NCI-H1930 (cell line): Measurements from ENCODE around the gene C4BPA.

Experiments used
- DNase-seq, 2 experiments: peaks; one replicate each; lab custom pipeline; 2025; lab: John Stamatoyannopoulos, UW

Gene C4BPA

GRCh38 chr1:207103892-207104373 is at the start of gene C4BPA:
Gene C4BPA, plus strand, starts transcription at chr1:207104233. Its CDS starts 8,793 bp downstream, at chr1:207113026.
- DNase-seq = no peak

DNA sequence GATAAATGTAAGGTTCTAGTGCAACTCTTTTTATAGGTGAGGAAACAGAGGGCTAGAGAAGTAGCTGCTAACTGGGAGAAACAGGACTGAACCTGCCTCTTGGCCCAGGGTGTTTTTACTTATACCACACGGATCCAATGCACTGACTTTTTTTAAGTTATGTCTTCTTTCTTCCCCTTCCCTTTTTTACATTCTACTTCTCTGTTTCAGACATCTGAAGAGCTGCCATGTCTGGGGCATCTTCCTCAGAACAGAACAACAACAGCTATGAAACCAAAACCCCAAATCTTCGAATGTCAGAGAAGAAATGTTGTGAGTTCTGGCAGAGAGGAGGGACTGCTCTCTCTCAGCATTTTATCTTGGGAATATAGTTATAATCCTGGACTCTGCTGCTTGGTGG is 49.5 kb upstream of the C4BPA start:
- DNase-seq = no peak

GRCh38 chr1:207055386-207056001 is 48.5 kb upstream of the C4BPA start:
- no peak for DNase-seq

DNA sequence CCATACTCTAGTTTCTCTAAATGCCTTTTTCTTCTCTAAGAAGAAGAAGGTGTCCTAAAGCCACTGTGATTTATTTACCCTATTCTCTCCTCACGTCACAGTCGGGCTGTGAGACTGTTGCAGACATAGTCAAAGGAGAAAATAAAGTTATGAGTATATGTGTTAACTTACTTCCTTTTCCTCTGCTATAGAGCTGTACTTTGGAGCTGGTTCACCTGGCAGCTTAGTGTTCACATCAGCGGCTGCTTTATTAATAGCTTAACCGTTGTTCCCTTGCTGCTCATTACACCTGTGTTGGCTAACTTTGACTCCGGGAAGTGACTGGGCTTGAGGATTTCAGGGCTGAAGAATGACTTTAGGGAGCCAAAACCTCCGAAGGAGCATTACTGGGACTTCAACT is 47.4 kb upstream of the C4BPA start:
- DNase-seq = no peak

- DNase-seq = no peak
Measured at GRCh38 chr1:207058252-207058651, 45.8 kb upstream of the C4BPA start.

- no peak for DNase-seq
Measured at GRCh38 chr1:207058878-207059867, 44.9 kb upstream of the C4BPA start.

- no peak for DNase-seq
Measured at GRCh38 chr1:207059881-207060280, 44.2 kb upstream of the C4BPA start.

- no peak for DNase-seq
Measured at GRCh38 chr1:207060596-207060995, 43.4 kb upstream of the C4BPA start.

DNA sequence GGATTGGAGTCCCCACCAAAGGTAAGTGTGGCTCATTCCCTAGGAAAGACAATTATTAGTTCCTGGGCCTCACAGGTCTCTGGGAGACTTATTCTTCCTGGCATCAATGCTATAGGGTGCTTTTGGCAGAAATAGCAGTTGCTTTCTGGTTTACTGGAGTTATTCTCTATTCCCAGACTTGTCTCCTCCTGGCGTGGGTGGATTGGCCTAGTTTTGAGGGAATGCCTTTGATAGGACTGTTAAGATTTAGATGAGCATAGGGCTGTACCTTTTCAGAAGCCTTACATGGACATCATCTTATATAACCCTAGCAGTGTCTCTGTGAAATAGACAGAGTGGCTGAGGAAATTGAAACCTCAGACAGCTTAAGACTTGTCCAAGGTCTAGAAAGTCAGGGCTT is 42.0 kb upstream of the C4BPA start:
- DNase-seq = no peak

- no peak for DNase-seq
Measured at GRCh38 chr1:207063014-207063413, 41.0 kb upstream of the C4BPA start.

DNA sequence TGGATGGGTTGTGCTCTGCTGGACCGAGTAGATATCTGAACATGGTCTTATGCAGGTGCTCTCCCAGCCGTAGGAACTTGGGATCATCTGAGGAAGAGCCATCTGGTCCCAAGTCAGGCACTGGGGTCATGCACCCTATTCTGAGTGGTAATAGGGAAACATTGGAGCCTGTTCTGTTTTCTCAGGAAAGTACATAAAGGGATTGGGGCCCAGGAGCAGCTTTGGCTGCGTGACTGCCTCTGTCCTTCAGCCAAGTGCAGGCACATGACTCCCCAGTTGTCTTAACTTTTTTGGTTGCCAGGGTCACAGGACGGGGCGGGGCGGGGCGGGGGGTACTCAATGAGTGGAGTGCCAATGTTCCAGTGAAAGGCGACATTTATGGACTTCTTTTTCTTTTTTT is 39.5 kb upstream of the C4BPA start:
- DNase-seq = no peak

GRCh38 chr1:207067185-207067584 is 36.8 kb upstream of the C4BPA start:
- DNase-seq = no peak

DNA sequence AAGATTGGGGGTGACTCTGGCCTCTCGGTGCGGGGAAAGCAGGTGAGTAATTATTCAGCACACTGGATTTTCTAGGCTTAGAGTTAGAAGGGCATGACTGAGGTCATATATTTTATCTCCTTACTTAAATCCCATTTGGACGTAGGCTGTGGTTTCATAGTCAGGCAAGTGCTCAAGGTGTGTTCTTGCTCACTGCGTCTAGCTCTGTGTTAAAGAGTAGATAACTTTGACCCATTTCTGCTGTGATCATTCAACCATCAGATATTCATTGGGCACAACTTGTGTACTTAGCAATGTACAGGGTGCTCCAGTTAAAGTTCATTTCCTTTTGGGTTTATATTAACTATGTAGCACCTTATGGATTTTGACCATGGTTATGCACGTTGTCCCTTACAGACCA is 36.4 kb upstream of the C4BPA start:
- DNase-seq = no peak

- DNase-seq = no peak
Measured at GRCh38 chr1:207069061-207069460, 35.0 kb upstream of the C4BPA start.

DNA sequence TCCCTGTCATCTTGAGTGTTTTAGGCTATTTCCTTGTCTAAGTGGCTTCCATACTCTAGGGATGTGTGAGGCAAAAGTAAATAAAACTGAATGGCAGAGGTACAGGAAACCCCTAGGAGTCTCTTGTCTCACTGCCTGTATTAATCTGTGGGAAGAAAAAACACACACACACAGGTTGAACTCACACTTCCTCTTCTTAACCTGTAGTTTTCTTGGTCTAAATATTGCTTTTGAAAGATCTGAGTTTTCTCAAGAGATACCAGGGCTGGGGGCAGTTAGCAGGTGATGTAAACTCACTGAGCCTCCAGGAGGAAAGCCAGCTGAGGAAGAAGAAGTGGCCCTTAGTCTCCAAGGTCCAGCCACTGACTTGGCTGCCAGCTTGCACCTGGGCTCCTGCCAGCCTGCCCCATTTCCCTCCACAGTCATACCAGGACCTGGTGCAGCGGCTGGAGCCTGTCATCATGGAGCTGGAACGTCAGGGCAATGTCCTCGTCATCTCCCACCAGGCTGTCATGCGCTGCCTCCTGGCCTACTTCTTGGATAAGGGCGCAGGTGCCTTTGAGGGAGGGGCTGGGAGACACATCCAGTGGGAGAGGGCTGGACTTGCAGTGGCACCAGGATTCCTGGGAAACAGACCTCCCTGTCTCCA is 34.1 kb upstream of the C4BPA start:
- DNase-seq = no peak

DNA sequence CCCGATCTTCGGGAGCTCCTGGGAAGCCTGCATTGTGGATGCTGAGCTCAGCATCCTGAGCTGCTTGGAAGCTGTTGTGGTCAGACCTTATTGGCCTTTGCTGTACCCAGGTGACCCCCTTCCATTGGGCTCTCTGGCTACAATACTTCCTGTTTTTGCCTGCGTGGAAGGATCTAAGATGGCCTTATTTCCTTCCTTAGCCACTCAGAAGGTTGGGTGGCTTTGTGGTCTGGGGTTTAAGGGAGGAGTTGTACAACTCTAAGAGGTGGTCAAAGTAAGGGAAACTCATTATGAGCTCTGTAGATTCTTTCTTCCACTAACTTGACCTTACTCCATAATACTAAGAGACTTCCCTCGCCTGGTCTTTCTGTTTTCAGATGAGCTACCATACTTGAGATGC is 33.2 kb upstream of the C4BPA start:
- DNase-seq = no peak

GRCh38 chr1:207071426-207071825 is 32.6 kb upstream of the C4BPA start:
- DNase-seq = no peak

- no peak for DNase-seq
Measured at GRCh38 chr1:207072233-207072632, 31.8 kb upstream of the C4BPA start.

DNA sequence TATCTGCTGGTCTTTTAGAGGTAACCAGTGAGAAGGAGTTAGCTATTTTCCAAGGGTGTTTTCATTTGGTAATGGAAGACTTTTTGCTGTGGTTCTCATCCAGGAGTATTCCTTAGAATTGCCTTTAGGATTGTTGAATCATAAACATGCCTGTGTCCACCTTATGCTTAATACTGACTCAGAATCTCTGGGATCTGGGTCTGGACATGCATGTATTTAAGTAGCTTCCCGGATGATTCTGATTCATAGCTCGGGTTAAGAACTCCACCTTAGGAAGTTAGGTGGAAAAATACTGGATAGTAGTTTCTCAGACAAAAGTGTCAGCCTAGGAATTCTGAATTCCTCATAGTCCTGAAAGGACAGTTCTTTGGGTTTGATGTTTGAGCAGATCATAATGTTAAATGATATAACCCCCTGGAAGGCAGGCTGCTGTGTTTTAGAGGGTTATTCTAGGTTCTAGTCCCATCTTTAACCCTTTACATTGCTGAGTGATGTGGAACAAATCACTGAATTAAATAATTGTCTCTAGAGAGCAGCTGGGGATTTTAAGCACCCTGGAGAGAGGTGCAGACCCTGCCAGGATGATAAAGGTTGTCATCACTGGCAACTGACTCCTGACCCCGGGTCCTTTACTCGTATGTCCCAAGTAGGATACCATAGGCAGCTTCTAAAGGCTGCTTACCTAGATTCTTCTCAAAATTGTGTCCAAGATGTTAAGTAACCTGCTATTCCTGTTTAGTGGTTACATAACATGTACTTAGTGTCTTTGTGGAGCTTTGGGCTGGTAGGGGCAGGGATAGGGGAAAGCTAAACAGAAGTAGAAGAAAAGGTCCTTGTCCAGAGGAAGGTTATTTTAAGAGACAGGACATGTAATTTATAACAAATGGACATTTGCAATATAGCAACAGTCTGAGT is 29.9 kb upstream of the C4BPA start:
- DNase-seq = no peak

GRCh38 chr1:207076181-207076955 is 27.7 kb upstream of the C4BPA start:
- DNase-seq = no peak

DNA sequence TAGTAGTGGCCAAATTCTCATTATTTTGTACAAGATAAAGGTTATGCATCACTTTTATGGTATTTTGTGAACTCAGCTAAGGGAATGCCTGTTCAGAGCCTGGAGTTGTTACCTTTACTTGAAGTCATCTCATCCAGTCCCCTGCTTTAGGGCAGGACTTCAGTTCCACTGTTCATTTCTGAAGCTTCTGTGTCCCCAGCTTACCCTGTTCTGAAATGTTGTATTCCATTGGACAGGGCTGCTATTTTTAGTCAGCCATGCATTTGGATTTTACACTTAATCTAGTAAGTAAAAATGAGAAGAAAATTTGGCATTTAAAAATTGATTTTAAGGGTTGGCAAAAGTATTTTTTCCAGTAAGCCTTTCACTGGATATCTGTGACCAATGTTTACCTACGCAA is 27.0 kb upstream of the C4BPA start:
- no peak for DNase-seq
